A549 (cell line): ENCODE results near the gene BARX1. TPM values are rescaled to one million over a fixed set of nuclear protein-coding genes. Genes with fewer than 3 reads are reported as not detected.
A peak's percentile ranks its signal among the peaks of the same experiment; 100 is the strongest.

Experiments used
- ATAC-seq, 2 experiments: fragments of 200-7000 bp in 1 of 2; fragments of >200 bp in 1 of 2; cut with Nextera tagmentation in 1 of 2; cut with Tn5 transposase in 1 of 2; 3 replicates each; pipeline versions ENCODE4 v1.8.0 to v1.9.1; 2018 to 2020; ENCODE audit warnings: mild to moderate bottlenecking in 1 of 2, moderate library complexity in 1 of 2
- CTCF ChIA-PET: fragments of 300-600 bp; sonication (Branson Sonifier 250); formaldehyde crosslinking; extraction: SDS; loops from one replicate; lab custom pipeline; 2021; ENCODE audit warnings: antibody characterized with exemption, inconsistent platforms; lab: Yijun Ruan, JAX
- POLR2A ChIA-PET: fragments of 350-600 bp; formaldehyde crosslinking; extraction: SDS; loops from one replicate; lab custom pipeline; 2021; ENCODE audit warnings: antibody characterized with exemption, inconsistent platforms; lab: Yijun Ruan, JAX
- DNase-seq, 2 experiments: peaks; one replicate each; pipeline versions ENCODE4 v3.0.0 to v3.0.0-alpha.2; 2011 to 2016; ENCODE audit warnings: low read depth in 1 of 2, low spot score in 1 of 2
- FAIRE-seq: peaks from 2 replicates; lab custom pipeline; 2011; peaks lifted over from hg19 to GRCh38; lab: Jason Lieb, UNC
- H3K27ac ChIP-seq, 2 experiments: fragments of >200 bp; sonication (Bioruptor Twin); formaldehyde crosslinking; 3 replicates each; pipeline ENCODE4 v1.5.1; 2016 to 2017
- H3K4me1 ChIP-seq: fragments of >200 bp; sonication (Bioruptor Twin); formaldehyde crosslinking; 3 replicates; pipeline ENCODE4 v1.6.1; 2016
- H3K4me2 ChIP-seq: fragments of >200 bp; sonication (Bioruptor Twin); formaldehyde crosslinking; 3 replicates; pipeline ENCODE4 v1.6.1; 2016
- H3K4me3 ChIP-seq: fragments of >200 bp; sonication (Bioruptor Twin); formaldehyde crosslinking; 3 replicates; pipeline ENCODE4 v1.5.1; 2016
- H3K9me3 ChIP-seq: fragments of >200 bp; sonication (Bioruptor Twin); formaldehyde crosslinking; 3 replicates; pipeline ENCODE4 v1.6.1; 2016
- BHLHE40 ChIP-seq: IDR thresholded peaks from 2 replicates; pipeline ENCODE4 v1.6.1; 2012; ENCODE audit warnings: low read depth, low read length, inconsistent platforms
- CHD2 ChIP-seq: fragments of 150-350 bp; IDR thresholded peaks from 2 replicates; pipeline ENCODE4 v1.6.1; 2014; ENCODE audit warnings: low read length; ENCODE audit not compliant: partially characterized antibody
- CHD4 ChIP-seq: fragments of 200-600 bp; sonication (generic); IDR thresholded peaks from 2 replicates; pipeline ENCODE4 v1.6.1; 2016; ENCODE audit warnings: antibody characterized with exemption, mild to moderate bottlenecking, borderline replicate concordance
- EHF ChIP-seq: fragments of 250-450 bp; sonication (Bioruptor Pico); IDR thresholded peaks from 2 replicates; pipeline ENCODE4 v1.5.0; 2020; ENCODE audit warnings: mild to moderate bottlenecking
- ESRRA ChIP-seq: fragments of 150-350 bp; IDR thresholded peaks from 2 replicates; pipeline ENCODE4 v1.6.1; 2014; ENCODE audit warnings: mild to moderate bottlenecking, low read length, borderline replicate concordance
- FOSB ChIP-seq: fragments of 250-450 bp; sonication (Bioruptor Pico); IDR thresholded peaks from 2 replicates; pipeline ENCODE4 v1.5.0; 2020; ENCODE audit warnings: mild to moderate bottlenecking, moderate library complexity
- FOSL2 ChIP-seq, 2 experiments: fragments of 450-650 bp in 1 of 2; fragments of >200 bp in 1 of 2; sonication (Bioruptor Twin) in 1 of 2; formaldehyde crosslinking; IDR thresholded peaks; 2 replicates each; pipeline versions ENCODE4 v1.5.0 to v1.6.1; 2016 to 2020; ENCODE audit warnings: mild to moderate bottlenecking in 1 of 2, moderate library complexity in 1 of 2
- FOXS1 ChIP-seq: fragments of 250-450 bp; sonication (Bioruptor Pico); IDR thresholded peaks from 2 replicates; pipeline ENCODE4 v1.5.0; 2020; ENCODE audit warnings: mild to moderate bottlenecking, moderate library complexity
- GATA3 ChIP-seq: IDR thresholded peaks from 2 replicates; pipeline ENCODE4 v1.6.1; 2012; ENCODE audit warnings: borderline replicate concordance
- HDAC2 ChIP-seq: fragments of 200-600 bp; sonication (generic); IDR thresholded peaks from 2 replicates; pipeline ENCODE4 v1.6.1; 2016
- HEYL ChIP-seq: fragments of 250-450 bp; sonication (Bioruptor Pico); IDR thresholded peaks from 2 replicates; pipeline ENCODE4 v1.8.0; 2021; ENCODE audit warnings: mild to moderate bottlenecking, moderate library complexity
- JUN ChIP-seq, 2 experiments: fragments of >200 bp; sonication (Bioruptor Twin); formaldehyde crosslinking; IDR thresholded peaks; 2 replicates in 1 of 2; 3 replicates in 1 of 2; pipeline ENCODE4 v1.6.1; 2016 to 2017
- JUNB ChIP-seq: fragments of >200 bp; sonication (Bioruptor Twin); formaldehyde crosslinking; IDR thresholded peaks from 2 replicates; pipeline ENCODE4 v1.6.1; 2016
- MAFK ChIP-seq: fragments of 450-650 bp; IDR thresholded peaks from 2 replicates; pipeline ENCODE4 v1.6.1; 2014; ENCODE audit not compliant: partially characterized antibody
- NFE2L2 ChIP-seq: fragments of 150-350 bp; conservative IDR thresholded peaks from 2 replicates; pipeline ENCODE4 v1.6.1; 2014; ENCODE audit warnings: low read length
- NR3C1 ChIP-seq: fragments of >200 bp; sonication (Bioruptor Twin); formaldehyde crosslinking; IDR thresholded peaks from 3 replicates; pipeline ENCODE4 v1.6.1; 2017
- RAD21 ChIP-seq, 2 experiments: fragments of >200 bp in 1 of 2; sonication (Bioruptor Twin) in 1 of 2; formaldehyde crosslinking in 1 of 2; IDR thresholded peaks in 1 of 2; conservative IDR thresholded peaks in 1 of 2; 2 replicates in 1 of 2; 3 replicates in 1 of 2; pipeline ENCODE4 v1.6.1; 2012 to 2018; ENCODE audit warnings: inconsistent platforms in 1 of 2
- RFX5 ChIP-seq: fragments of 450-650 bp; IDR thresholded peaks from 2 replicates; pipeline ENCODE4 v1.7.1; 2014; ENCODE audit warnings: antibody characterized with exemption, mild to moderate bottlenecking, moderate library complexity
- RNF2 ChIP-seq: fragments of 200-600 bp; sonication (generic); IDR thresholded peaks from 2 replicates; pipeline ENCODE4 v1.6.1; 2016; ENCODE audit warnings: low read depth, mild to moderate bottlenecking, antibody characterized with exemption, moderate library complexity, borderline replicate concordance
- SMC3 ChIP-seq: fragments of >200 bp; sonication (Bioruptor Twin); formaldehyde crosslinking; IDR thresholded peaks from 3 replicates; pipeline ENCODE4 v1.6.1; 2018; ENCODE audit warnings: inconsistent platforms
- ZC3H11A ChIP-seq: fragments of 450-650 bp; IDR thresholded peaks from 2 replicates; pipeline ENCODE4 v1.6.1; 2014; ENCODE audit warnings: antibody characterized with exemption, mild to moderate bottlenecking
- ZFP36 ChIP-seq: fragments of 450-650 bp; IDR thresholded peaks from 2 replicates; pipeline ENCODE4 v1.6.1; 2014; ENCODE audit warnings: borderline replicate concordance; ENCODE audit not compliant: partially characterized antibody
- ZNF302 ChIP-seq: fragments of 250-450 bp; sonication (Bioruptor Pico); IDR thresholded peaks from 2 replicates; pipeline ENCODE4 v1.9.0; 2021; ENCODE audit warnings: inconsistent platforms, mild to moderate bottlenecking, moderate library complexity
- ZSCAN20 ChIP-seq: fragments of 250-450 bp; sonication (Bioruptor Pico); IDR thresholded peaks from 2 replicates; pipeline ENCODE4 v1.8.0; 2022; ENCODE audit warnings: mild to moderate bottlenecking, moderate library complexity
- WGBS: methylation state at CpG from one replicate; pipeline ENCODE4 v1.1.6; 2017; ENCODE audit errors: missing lambda C conversion rate; 5-methylcytosine and 5-hydroxymethylcytosine counted together
- polyA plus RNA-seq, 4 experiments: library from polyadenylated mRNA; depleted of rRNA in 3 of 4; stranded (reverse); fragments of >200 nt; fragmentation: RNase III in 1 of 4; extraction: RNeasy Plus Mini Kit Qiagen cat#74134 plus additional on column Dnase treatment in 1 of 4; gene quantifications; 2 replicates in 3 of 4; 3 replicates in 1 of 4; pipeline ENCODE4 v1.2.3, GENCODE V29; 2011 to 2017
- TF ChIP-seq, protein P1 (sequence below): fragments of >200 bp; sonication (Bioruptor Twin); formaldehyde crosslinking; IDR thresholded peaks from 3 replicates; pipeline ENCODE4 v1.6.1; 2016
- TF ChIP-seq, protein P2 (sequence below): IDR thresholded peaks from 2 replicates; pipeline ENCODE4 v1.6.1; 2012
- TF ChIP-seq, protein P3 (sequence below): fragments of 200-600 bp; sonication (generic); IDR thresholded peaks from 2 replicates; pipeline ENCODE4 v1.6.1; 2016; ENCODE audit warnings: antibody characterized with exemption, mild to moderate bottlenecking, moderate library complexity

Gene BARX1
- polyA plus RNA-seq, 2 of the 4 experiments (the other 2 are of a cell fraction), result 3.5 to 7.3 TPM

DNA sequence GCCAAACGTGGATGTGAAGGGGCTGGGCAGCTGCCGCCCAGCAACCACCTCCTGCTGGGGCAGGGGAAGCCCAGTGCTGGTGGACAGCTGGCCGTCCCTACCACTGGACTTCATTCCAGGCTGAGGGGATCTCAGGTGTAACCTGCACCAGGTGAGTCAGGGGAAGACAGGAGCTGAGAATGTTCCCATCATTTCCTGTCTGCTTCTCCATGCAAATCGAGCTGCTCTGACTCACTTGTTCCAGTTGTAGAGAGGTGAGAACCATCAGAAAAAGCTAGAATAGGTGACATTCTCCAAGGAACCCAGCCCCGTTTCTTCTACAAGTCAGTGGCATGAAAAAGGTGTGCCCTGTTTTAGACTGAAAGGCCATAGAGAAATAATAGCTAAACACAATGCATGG, 21.8 kb upstream of the BARX1 start:
- WGBS, result 26% methylated on average over 5 of the region's 5 CpGs
- TF ChIP-seq RAD21 (conservative IDR thresholded peaks at IDR 0.05 in 1 of 2, IDR thresholded peaks at IDR 0.05 in 1 of 2), result no peak
- no peak for TF ChIP-seq EHF (CRISPR knock-in tag)
- no peak for TF ChIP-seq ZC3H11A
- no peak for TF ChIP-seq JUN (IDR thresholded peaks at IDR 0.05)
- no peak for TF ChIP-seq ZNF302 (CRISPR knock-in tag)
- no peak for TF ChIP-seq FOSL2 (IDR thresholded peaks at IDR 0.05)
- TF ChIP-seq FOSL2 (CRISPR knock-in tag; IDR thresholded peaks at IDR 0.05), result no peak
- no peak for TF ChIP-seq NR3C1
- TF ChIP-seq CHD4, result no peak
- no peak for TF ChIP-seq FOSB (CRISPR knock-in tag)
- no peak for TF ChIP-seq GATA3
- TF ChIP-seq NFE2L2, result no peak
- TF ChIP-seq RFX5, result no peak
- TF ChIP-seq HDAC2, result no peak
- TF ChIP-seq HEYL (CRISPR knock-in tag), result no peak
- TF ChIP-seq, protein P1, sequence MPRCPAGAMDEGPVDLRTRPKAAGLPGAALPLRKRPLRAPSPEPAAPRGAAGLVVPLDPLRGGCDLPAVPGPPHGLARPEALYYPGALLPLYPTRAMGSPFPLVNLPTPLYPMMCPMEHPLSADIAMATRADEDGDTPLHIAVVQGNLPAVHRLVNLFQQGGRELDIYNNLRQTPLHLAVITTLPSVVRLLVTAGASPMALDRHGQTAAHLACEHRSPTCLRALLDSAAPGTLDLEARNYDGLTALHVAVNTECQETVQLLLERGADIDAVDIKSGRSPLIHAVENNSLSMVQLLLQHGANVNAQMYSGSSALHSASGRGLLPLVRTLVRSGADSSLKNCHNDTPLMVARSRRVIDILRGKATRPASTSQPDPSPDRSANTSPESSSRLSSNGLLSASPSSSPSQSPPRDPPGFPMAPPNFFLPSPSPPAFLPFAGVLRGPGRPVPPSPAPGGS, result no peak
- no peak for TF ChIP-seq ZFP36
- TF ChIP-seq, all 56 proteins: peak for 0
- 0 out of 3 replicates have a peak, but pooled peaks cover 5% of the 10 kb centered on the region for H3K4me1 ChIP-seq
- no peak overlapping the region for H3K4me2 ChIP-seq
- POLR2A ChIA-PET, result no interaction called here
- H3K4me3 ChIP-seq, result no peak overlapping the region
- ATAC-seq (no peak), DNase-seq (no peak), FAIRE-seq (no peak)
- no peaks in the 10 kb centered on the region; the same call in 1 of the 3 replicates for H3K9me3 ChIP-seq
- H3K27ac ChIP-seq, result no peak overlapping the region
- CTCF ChIA-PET, result interaction anchor here (1.0 to 4.4 kb wide), 3 partner anchors 8 to 37 kb away, joined by 3 to 30 read pairs (median 3); no protein-coding TSS in a partner anchor

DNA sequence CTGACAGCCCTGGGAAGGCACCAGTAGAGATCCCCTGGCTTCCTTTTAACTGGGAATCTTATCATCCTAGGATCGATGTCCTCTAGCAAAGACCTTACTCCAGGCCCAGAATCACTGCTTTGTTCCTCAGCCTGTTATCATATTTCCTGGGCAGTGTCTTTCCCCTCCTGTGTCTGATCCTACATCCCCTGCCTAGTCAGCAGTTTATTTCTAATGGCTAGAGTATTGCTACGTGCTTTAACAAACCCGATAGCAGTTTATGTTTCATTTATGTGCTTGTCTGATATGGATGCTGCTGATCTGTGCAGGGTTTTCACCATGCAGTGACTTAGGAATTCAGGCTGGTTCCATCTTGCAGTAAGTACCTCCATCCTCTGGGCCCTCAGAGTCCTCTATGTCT, 20.9 kb upstream of the BARX1 start:
- POLR2A ChIA-PET, result no interaction called here

DNA sequence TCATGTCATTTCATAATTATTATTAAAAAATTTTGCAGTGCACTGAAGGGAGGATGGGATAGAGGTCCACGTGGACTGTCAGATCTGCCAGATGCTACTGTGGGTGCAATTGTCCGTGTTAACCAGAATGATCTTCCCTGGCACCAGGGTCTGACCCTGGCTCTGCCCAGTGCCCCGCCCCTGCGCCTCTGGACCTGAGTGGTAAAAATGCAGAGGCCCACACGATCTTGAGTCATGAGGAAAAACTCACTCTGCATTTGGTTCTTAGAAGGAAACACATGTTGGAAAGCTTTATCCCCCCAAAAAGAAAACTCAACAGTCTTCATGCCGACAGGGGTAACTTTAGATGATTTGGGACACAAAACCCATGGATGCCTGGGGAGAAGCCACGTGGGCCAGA, 20.1 kb upstream of the BARX1 start:
- POLR2A ChIA-PET, result no interaction called here
- FAIRE-seq (no peak), DNase-seq (no peak), ATAC-seq (no peak)
- CTCF ChIA-PET, result interaction anchor here (1.1 to 4.4 kb wide), 3 partner anchors 9 to 213 kb away, joined by 3 to 30 read pairs (median 3); no protein-coding TSS in a partner anchor
- no peak overlapping the region for H3K4me3 ChIP-seq
- H3K27ac ChIP-seq, result no peak overlapping the region
- 0 out of 3 replicates have a peak, but pooled peaks cover 5% of the 10 kb centered on the region for H3K4me1 ChIP-seq
- H3K4me2 ChIP-seq, result no peak overlapping the region
- TF ChIP-seq JUN (IDR thresholded peaks at IDR 0.05) (no peak), CHD2 (no peak), FOSL2 (IDR thresholded peaks at IDR 0.05) (no peak), FOSL2 (CRISPR knock-in tag; IDR thresholded peaks at IDR 0.05) (no peak), RAD21 (conservative IDR thresholded peaks at IDR 0.05 in 1 of 2, IDR thresholded peaks at IDR 0.05 in 1 of 2) (no peak), HEYL (CRISPR knock-in tag) (no peak), ZSCAN20 (CRISPR knock-in tag) (no peak), BHLHE40 (no peak), RFX5 (no peak), JUNB (no peak), RNF2 (no peak), SMC3 (no peak), ESRRA (no peak), NR3C1 (no peak)
- TF ChIP-seq, protein P2, sequence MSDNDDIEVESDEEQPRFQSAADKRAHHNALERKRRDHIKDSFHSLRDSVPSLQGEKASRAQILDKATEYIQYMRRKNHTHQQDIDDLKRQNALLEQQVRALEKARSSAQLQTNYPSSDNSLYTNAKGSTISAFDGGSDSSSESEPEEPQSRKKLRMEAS, result no peak
- TF ChIP-seq, protein P3, sequence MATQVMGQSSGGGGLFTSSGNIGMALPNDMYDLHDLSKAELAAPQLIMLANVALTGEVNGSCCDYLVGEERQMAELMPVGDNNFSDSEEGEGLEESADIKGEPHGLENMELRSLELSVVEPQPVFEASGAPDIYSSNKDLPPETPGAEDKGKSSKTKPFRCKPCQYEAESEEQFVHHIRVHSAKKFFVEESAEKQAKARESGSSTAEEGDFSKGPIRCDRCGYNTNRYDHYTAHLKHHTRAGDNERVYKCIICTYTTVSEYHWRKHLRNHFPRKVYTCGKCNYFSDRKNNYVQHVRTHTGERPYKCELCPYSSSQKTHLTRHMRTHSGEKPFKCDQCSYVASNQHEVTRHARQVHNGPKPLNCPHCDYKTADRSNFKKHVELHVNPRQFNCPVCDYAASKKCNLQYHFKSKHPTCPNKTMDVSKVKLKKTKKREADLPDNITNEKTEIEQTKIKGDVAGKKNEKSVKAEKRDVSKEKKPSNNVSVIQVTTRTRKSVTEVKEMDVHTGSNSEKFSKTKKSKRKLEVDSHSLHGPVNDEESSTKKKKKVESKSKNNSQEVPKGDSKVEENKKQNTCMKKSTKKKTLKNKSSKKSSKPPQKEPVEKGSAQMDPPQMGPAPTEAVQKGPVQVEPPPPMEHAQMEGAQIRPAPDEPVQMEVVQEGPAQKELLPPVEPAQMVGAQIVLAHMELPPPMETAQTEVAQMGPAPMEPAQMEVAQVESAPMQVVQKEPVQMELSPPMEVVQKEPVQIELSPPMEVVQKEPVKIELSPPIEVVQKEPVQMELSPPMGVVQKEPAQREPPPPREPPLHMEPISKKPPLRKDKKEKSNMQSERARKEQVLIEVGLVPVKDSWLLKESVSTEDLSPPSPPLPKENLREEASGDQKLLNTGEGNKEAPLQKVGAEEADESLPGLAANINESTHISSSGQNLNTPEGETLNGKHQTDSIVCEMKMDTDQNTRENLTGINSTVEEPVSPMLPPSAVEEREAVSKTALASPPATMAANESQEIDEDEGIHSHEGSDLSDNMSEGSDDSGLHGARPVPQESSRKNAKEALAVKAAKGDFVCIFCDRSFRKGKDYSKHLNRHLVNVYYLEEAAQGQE, result no peak
- 43% methylated on average over 7 of the region's 7 CpGs for WGBS
- H3K9me3 ChIP-seq, result no peaks in the 10 kb centered on the region; the same call in 1 of the 3 replicates

More for the DNA sequence above, 20.9 kb upstream of the BARX1 start:
- ATAC-seq (0 out of 6 replicates have a peak, but pooled peaks of 1 of the 2 experiments have one; percentile 13), FAIRE-seq (no peak), DNase-seq (no peak)
- H3K27ac ChIP-seq, result no peak overlapping the region
- H3K4me3 ChIP-seq, result no peak overlapping the region
- no peaks in the 10 kb centered on the region; the same call in 1 of the 3 replicates for H3K9me3 ChIP-seq
- TF ChIP-seq FOXS1 (no peak), MAFK (peak; percentile 84)
- H3K4me1 ChIP-seq, result 0 out of 3 replicates have a peak, but pooled peaks cover 5% of the 10 kb centered on the region
- H3K4me2 ChIP-seq, result no peak overlapping the region
- CTCF ChIA-PET, result interaction anchor here (4.4 kb wide), 1 partner anchor 13 kb away, joined by 30 read pairs; no protein-coding TSS in a partner anchor
- 74% methylated on average over 3 of the region's 3 CpGs for WGBS
